HCT116 (cell line): ENCODE data around the gene SOX2. TPM values are rescaled to one million over a fixed set of nuclear protein-coding genes. Genes with fewer than 3 reads are reported as not detected.

Experiments used
- ATAC-seq: fragments of 200-7000 bp; cut with Tn5 transposase; 2 replicates; pipeline ENCODE4 v1.9.1; 2020; ENCODE audit warnings: mild to moderate bottlenecking, moderate library complexity
- BruUV-seq: library from RNA; stranded (reverse); fragments of 400-500 nt; replicated peaks from 2 replicates; lab custom pipeline; 2021; lab: Mats Ljungman, UMichigan
- CTCF ChIA-PET: fragments of 300-600 bp; sonication (Branson Sonifier 250); formaldehyde crosslinking; loops from one replicate; lab custom pipeline; 2021; ENCODE audit warnings: antibody characterized with exemption; lab: Charles Lee
- POLR2A ChIA-PET: fragments of 300-600, 350-600 bp; sonication (Branson Sonifier 250); formaldehyde crosslinking; loops from one replicate; lab custom pipeline; 2021; ENCODE audit warnings: antibody characterized with exemption; lab: Charles Lee
- RAD21 ChIA-PET, 2 experiments: fragments of 300-600 bp; sonication (Branson Sonifier 250); formaldehyde crosslinking; loops; one replicate each; lab custom pipeline; 2023; ENCODE audit warnings: low total read pairs in 2 of 2; ENCODE audit not compliant: uncharacterized antibody in 2 of 2, unreplicated experiment in 2 of 2, low non-redundant PET in 1 of 2; lab: Charles Lee
- DNase-seq: peaks from one replicate; pipeline ENCODE4 v3.0.0-alpha.2; 2010; ENCODE audit warnings: low read depth, low spot score
- H2AFZ ChIP-seq: fragments of 200-600 bp; shearing (Covaris generic), sonication (generic); 2 replicates; pipeline ENCODE4 v1.6.1; 2017; ENCODE audit warnings: low read depth, mixed run types, mixed read lengths, antibody characterized with exemption, low read length; ENCODE audit not compliant: poor library complexity, severe bottlenecking
- H3K27ac ChIP-seq: 2 replicates; pipeline ENCODE4 v1.5.1; 2012; ENCODE audit warnings: low read depth, low read length
- H3K27me3 ChIP-seq: fragments of 200-600 bp; sonication (generic); 2 replicates; pipeline ENCODE4 v1.6.1; 2016; ENCODE audit warnings: mixed run types, low read length, mixed read lengths; ENCODE audit not compliant: insufficient read depth
- H3K36me3 ChIP-seq, 2 experiments: fragments of 200-500 bp in 1 of 2; fragments of 200-600 bp in 1 of 2; sonication (Bioruptor generic) in 1 of 2; sonication (generic) in 1 of 2; 2 replicates each; pipeline versions ENCODE4 v1.5.1 to v1.6.1; 2014 to 2016; ENCODE audit warnings: low read length in 2 of 2, inconsistent platforms in 1 of 2, mixed read lengths in 1 of 2, mixed run types in 1 of 2; ENCODE audit not compliant: insufficient read depth in 2 of 2, control insufficient read depth in 1 of 2
- H3K4me1 ChIP-seq, 2 experiments: fragments of 200-600 bp in 1 of 2; sonication (generic) in 1 of 2; 2 replicates each; pipeline versions ENCODE4 v1.5.1 to v1.6.1; 2012 to 2017; ENCODE audit warnings: low read length in 2 of 2, inconsistent platforms in 1 of 2, mild to moderate bottlenecking in 1 of 2, mixed read lengths in 1 of 2, mixed run types in 1 of 2, moderate library complexity in 1 of 2; ENCODE audit not compliant: insufficient read depth in 2 of 2, control insufficient read depth in 1 of 2
- H3K4me2 ChIP-seq: fragments of 200-600 bp; sonication (generic); 2 replicates; pipeline ENCODE4 v1.6.1; 2017; ENCODE audit warnings: mixed run types, low read length, mixed read lengths
- H3K4me3 ChIP-seq, 2 experiments: fragments of 200-600 bp in 1 of 2; sonication (generic) in 1 of 2; replicated peaks in 1 of 2; 2 replicates each; pipeline ENCODE4 v1.5.1; 2011 to 2016; ENCODE audit warnings: low read length in 2 of 2, control low read depth in 1 of 2, low read depth in 1 of 2, mild to moderate bottlenecking in 1 of 2, mixed read lengths in 1 of 2, mixed run types in 1 of 2
- H3K79me2 ChIP-seq: fragments of 200-600 bp; sonication (generic); 2 replicates; pipeline ENCODE4 v1.6.1; 2017; ENCODE audit warnings: mild to moderate bottlenecking, mixed run types, low read length, moderate library complexity, mixed read lengths; ENCODE audit not compliant: insufficient read depth
- H3K9ac ChIP-seq: fragments of 200-600 bp; sonication (generic); 2 replicates; pipeline ENCODE4 v1.6.1; 2016; ENCODE audit warnings: low read length, mixed read lengths
- H3K9me2 ChIP-seq: fragments of 200-600 bp; sonication (generic), shearing (Covaris generic); 2 replicates; pipeline ENCODE4 v1.6.1; 2017; ENCODE audit warnings: mixed run types, mild to moderate bottlenecking, moderate library complexity; ENCODE audit not compliant: insufficient read depth
- H3K9me3 ChIP-seq, 2 experiments: fragments of 200-500 bp in 1 of 2; fragments of 200-600 bp in 1 of 2; sonication (Bioruptor generic) in 1 of 2; sonication (generic) in 1 of 2; 2 replicates each; pipeline ENCODE4 v1.6.1; 2014 to 2017; ENCODE audit warnings: low read length in 2 of 2, mixed read lengths in 2 of 2, inconsistent platforms in 1 of 2, low read depth in 1 of 2, mild to moderate bottlenecking in 1 of 2, mixed run types in 1 of 2, moderate library complexity in 1 of 2; ENCODE audit not compliant: control insufficient read depth in 1 of 2, insufficient read depth in 1 of 2
- H4K20me1 ChIP-seq: fragments of 200-600 bp; sonication (generic), shearing (Covaris generic); 2 replicates; pipeline ENCODE4 v1.6.1; 2017; ENCODE audit warnings: mixed run types, mild to moderate bottlenecking, moderate library complexity; ENCODE audit not compliant: insufficient read depth
- FOSL1 ChIP-seq: IDR thresholded peaks from 2 replicates; pipeline ENCODE4 v1.6.1; 2012; ENCODE audit warnings: low read depth
- RAD21 ChIP-seq: IDR thresholded peaks from 2 replicates; pipeline ENCODE4 v1.6.1; 2012; ENCODE audit warnings: low read depth, mild to moderate bottlenecking
- intact Hi-C: fragments of 100-400 bp; cut with micrococcal nuclease; formaldehyde crosslinking; loops from 2 replicates; pipeline ENCODE4 v1.10.0; 2022
- total RNA-seq: library from RNA; stranded (reverse); gene quantifications from one replicate; pipeline ENCODE4 v1.2.1, GENCODE V29; 2021; ENCODE audit not compliant: unreplicated experiment
- TF ChIP-seq, protein P1 (sequence below): IDR thresholded peaks from 2 replicates; pipeline ENCODE4 v1.6.1; 2012; ENCODE audit warnings: low read depth
- TF ChIP-seq, protein P2 (sequence below): IDR thresholded peaks from 2 replicates; pipeline ENCODE4 v1.6.1; 2011; ENCODE audit warnings: mild to moderate bottlenecking, low read length, moderate library complexity; ENCODE audit not compliant: insufficient replicate concordance; ENCODE audit errors: extremely low read depth

Gene SOX2
- total RNA-seq, 1 experiment from 2014 or later = 0.15 TPM

DNA sequence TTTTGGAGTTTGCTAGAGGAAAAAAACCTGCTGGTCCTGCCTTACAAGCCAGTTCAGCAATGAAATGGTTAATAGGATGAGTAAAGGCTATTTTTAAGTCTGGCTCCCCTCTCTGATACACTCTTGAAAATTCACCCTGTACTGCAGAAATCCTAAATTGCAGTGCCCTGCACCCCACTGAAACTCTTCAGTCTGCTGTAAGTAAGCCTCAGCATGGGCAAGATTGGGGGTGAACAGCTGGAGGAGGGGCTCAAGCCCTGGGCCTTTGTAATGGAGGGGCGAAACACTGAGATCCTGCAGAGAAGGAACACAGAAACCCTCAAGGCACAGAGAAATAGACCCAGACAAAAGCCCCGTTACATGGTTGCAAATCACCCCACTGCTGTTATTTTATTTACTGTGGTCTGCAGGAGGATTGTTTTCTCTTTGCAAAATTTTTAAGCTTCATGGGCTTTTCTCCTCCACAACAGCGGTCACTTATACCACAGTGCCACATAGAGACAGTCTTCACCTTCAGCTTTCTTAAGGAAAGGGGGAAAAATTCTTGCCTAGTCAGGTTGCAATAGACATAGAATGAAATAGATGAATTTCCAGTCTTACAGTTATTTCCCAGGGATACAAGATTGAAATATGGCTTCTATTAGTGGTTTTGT, 45.0 kb downstream of the SOX2 start:
- Histone ChIP-seq H3K27ac (no peak overlapping the region), H3K4me1 (0 out of 4 replicates have a peak, but pooled peaks cover 0 to 3% of the 10 kb centered on the region in 2 experiments), H3K9ac (no peak overlapping the region), H3K36me3 (no peaks in the 10 kb centered on the region), H2AFZ (no peak overlapping the region), H3K9me3 (no peaks in the 10 kb centered on the region), H4K20me1 (no peaks in the 10 kb centered on the region)
- no TSS peak for BruUV-seq
- ChIA-PET CTCF (no interaction called here), POLR2A (no interaction called here), RAD21 (no interaction called here)
- DNase-seq = no peak
- TF ChIP-seq RAD21 = 0 out of 2 replicates have a peak, but pooled peaks have one; percentile 7
- TF ChIP-seq, protein P1, sequence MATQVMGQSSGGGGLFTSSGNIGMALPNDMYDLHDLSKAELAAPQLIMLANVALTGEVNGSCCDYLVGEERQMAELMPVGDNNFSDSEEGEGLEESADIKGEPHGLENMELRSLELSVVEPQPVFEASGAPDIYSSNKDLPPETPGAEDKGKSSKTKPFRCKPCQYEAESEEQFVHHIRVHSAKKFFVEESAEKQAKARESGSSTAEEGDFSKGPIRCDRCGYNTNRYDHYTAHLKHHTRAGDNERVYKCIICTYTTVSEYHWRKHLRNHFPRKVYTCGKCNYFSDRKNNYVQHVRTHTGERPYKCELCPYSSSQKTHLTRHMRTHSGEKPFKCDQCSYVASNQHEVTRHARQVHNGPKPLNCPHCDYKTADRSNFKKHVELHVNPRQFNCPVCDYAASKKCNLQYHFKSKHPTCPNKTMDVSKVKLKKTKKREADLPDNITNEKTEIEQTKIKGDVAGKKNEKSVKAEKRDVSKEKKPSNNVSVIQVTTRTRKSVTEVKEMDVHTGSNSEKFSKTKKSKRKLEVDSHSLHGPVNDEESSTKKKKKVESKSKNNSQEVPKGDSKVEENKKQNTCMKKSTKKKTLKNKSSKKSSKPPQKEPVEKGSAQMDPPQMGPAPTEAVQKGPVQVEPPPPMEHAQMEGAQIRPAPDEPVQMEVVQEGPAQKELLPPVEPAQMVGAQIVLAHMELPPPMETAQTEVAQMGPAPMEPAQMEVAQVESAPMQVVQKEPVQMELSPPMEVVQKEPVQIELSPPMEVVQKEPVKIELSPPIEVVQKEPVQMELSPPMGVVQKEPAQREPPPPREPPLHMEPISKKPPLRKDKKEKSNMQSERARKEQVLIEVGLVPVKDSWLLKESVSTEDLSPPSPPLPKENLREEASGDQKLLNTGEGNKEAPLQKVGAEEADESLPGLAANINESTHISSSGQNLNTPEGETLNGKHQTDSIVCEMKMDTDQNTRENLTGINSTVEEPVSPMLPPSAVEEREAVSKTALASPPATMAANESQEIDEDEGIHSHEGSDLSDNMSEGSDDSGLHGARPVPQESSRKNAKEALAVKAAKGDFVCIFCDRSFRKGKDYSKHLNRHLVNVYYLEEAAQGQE = no peak
- TF ChIP-seq, all 23 proteins: peak for 1
- Histone ChIP-seq H3K4me3 (no peak overlapping the region), H3K27me3 (peaks cover 7% of the 10 kb centered on the region; the same call in 1 of the 2 replicates), H3K79me2 (no peaks in the 10 kb centered on the region), H3K4me2 (no peak overlapping the region), H3K9me2 (no peaks in the 10 kb centered on the region)
- no peak for ATAC-seq
- intact Hi-C loops = no loop called here

DNA sequence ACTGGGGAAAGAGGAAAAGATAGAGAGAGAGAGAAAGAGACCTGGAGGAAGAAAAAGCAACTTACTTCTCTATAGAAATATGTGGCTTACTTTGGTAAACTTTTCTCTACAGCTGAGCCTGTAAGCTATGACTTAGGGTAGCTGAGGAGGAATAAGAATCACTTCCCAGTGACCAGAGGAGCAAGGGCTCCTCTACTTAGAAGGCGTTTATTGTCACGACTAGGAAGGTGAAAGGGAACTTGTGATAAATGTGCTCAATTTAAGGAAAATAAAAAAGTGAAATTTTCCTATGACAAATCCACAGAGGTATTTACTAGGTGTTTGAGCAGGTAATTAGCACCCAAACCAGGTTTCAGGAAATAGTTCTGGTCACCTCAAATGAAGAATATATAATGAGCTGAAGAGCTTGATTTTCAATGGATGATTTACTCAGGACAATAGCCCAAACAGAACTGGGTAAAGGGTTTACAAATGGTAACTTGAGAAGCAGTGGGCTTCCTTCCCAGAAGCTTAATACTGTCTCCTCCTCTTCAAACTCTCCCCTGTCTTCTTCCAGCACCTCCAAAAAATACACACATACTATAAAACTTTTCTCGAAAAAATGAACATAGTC, 46.1 kb downstream of the SOX2 start:
- Histone ChIP-seq H3K9ac (no peak overlapping the region), H3K27ac (no peak overlapping the region), H3K27me3 (peaks cover 7% of the 10 kb centered on the region; the same call in 1 of the 2 replicates), H3K4me2 (no peak overlapping the region), H3K36me3 (no peaks in the 10 kb centered on the region), H4K20me1 (no peaks in the 10 kb centered on the region), H3K9me2 (no peaks in the 10 kb centered on the region), H3K79me2 (no peaks in the 10 kb centered on the region), H3K4me1 (0 out of 4 replicates have a peak, but pooled peaks cover 0 to 3% of the 10 kb centered on the region in 2 experiments), H2AFZ (no peak overlapping the region), H3K4me3 (no peak overlapping the region), H3K9me3 (no peaks in the 10 kb centered on the region)
- intact Hi-C loops = no loop called here
- ChIA-PET RAD21 (no interaction called here), POLR2A (no interaction called here), CTCF (no interaction called here)
- DNase-seq (no peak), ATAC-seq (no peak)
- BruUV-seq = no TSS peak
- TF ChIP-seq, protein P2, sequence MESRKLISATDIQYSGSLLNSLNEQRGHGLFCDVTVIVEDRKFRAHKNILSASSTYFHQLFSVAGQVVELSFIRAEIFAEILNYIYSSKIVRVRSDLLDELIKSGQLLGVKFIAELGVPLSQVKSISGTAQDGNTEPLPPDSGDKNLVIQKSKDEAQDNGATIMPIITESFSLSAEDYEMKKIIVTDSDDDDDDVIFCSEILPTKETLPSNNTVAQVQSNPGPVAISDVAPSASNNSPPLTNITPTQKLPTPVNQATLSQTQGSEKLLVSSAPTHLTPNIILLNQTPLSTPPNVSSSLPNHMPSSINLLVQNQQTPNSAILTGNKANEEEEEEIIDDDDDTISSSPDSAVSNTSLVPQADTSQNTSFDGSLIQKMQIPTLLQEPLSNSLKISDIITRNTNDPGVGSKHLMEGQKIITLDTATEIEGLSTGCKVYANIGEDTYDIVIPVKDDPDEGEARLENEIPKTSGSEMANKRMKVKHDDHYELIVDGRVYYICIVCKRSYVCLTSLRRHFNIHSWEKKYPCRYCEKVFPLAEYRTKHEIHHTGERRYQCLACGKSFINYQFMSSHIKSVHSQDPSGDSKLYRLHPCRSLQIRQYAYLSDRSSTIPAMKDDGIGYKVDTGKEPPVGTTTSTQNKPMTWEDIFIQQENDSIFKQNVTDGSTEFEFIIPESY = no peak
- TF ChIP-seq, protein P1 = no peak
- TF ChIP-seq FOSL1 = no peak
